Duodenal mucosa (tissue), 2 donors: Measurements from ENCODE around the gene S1PR3.

Source experiments
- H3K27ac ChIP-seq: one replicate; pipeline ENCODE4 v1.7.0; 2013; ENCODE audit warnings: low read depth, low read length
- H3K27me3 ChIP-seq, 2 donors: one replicate each; pipeline ENCODE4 v1.7.0; 2013; ENCODE audit warnings: low read length in 2 of 2, control low read depth in 1 of 2; ENCODE audit not compliant: insufficient read depth in 2 of 2, control insufficient read depth in 1 of 2
- H3K36me3 ChIP-seq, 2 donors: one replicate each; pipeline ENCODE4 v1.7.0; 2013; ENCODE audit warnings: low read length in 2 of 2, control low read depth in 1 of 2; ENCODE audit not compliant: insufficient read depth in 2 of 2, control insufficient read depth in 1 of 2
- H3K4me1 ChIP-seq, 2 donors: one replicate each; pipeline ENCODE4 v1.7.0; 2013; ENCODE audit warnings: low read length in 2 of 2, control low read depth in 1 of 2; ENCODE audit not compliant: insufficient read depth in 2 of 2, control insufficient read depth in 1 of 2
- H3K4me3 ChIP-seq, 2 donors: one replicate each; pipeline ENCODE4 v1.7.0; 2013; ENCODE audit warnings: low read length in 2 of 2, low read depth in 1 of 2
- H3K9ac ChIP-seq, 2 donors: one replicate each; pipeline ENCODE4 v1.7.0; 2013; ENCODE audit warnings: low read length in 2 of 2, low read depth in 1 of 2
- H3K9me3 ChIP-seq, 2 donors: one replicate each; pipeline ENCODE4 v1.7.0; 2013; ENCODE audit warnings: low read length in 2 of 2, control low read depth in 1 of 2; ENCODE audit not compliant: control insufficient read depth in 1 of 2

S1PR3 gene

DNA sequence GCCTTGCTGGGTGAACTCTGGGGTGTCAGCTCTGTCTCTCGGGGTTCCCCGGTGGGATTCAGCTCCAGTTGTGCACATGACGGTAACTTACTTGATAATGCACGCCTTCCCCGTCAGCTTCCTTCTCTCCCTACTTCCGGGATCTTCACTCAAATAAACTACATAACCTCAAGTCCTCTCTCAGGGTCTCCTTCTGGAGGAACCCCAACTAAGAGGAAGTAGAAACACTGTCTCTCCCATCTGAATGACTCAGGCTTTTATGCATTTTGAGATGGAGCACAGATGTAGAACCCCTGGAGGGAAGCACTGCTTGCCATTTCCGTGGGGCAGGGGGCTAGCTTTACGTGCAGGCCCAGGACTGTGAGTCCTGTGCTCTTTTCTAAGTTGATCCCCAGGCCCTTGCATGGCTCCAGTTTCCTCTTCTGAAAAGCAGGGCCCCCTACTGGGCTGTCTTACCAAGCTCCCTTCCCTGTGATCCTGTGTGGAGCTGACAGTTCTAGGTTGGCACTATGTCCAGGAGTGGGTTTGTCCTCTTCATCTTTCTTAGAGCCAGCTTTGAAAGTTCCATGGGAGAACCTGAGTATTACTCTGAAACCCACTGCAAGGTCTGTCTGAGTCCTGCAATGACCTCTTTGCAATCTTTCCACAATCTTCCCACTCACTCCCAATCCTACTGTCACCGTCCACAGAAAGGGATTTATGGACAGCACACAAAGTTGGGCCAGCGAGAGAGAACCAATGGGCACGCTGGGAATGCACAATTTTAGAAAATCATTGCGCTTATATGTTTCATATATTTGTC is 17.7 kb downstream of the S1PR3 start:
- H3K4me1 ChIP-seq, result no peaks in the 10 kb centered on the region

DNA sequence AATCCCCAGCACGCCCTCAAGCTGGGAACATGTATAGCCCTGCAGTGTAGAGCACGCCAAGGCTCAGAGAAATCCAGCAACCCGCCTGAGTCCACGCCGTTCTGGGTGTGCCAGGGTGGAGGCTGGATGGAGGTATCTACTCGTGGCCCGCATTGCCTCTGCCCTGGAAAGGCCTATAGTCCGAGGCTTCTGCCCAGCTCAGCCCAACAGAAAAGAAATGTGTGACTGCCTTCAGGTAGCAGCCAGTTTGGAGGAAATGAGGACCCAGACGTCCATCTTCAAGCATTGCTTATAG is 18.2 kb downstream of the S1PR3 start:
- H3K4me3 ChIP-seq, result no peak overlapping the region
- H3K27me3 ChIP-seq, result no peaks in the 10 kb centered on the region
- H3K27ac ChIP-seq, result no peak overlapping the region
- H3K9me3 ChIP-seq, result no peaks in the 10 kb centered on the region
- no peak overlapping the region for H3K9ac ChIP-seq
- no peaks in the 10 kb centered on the region for H3K4me1 ChIP-seq
- no peaks in the 10 kb centered on the region for H3K36me3 ChIP-seq

More for the DNA sequence above, 17.7 kb downstream of the S1PR3 start:
- H3K4me3 ChIP-seq, result no peak overlapping the region
- H3K27me3 ChIP-seq, result no peaks in the 10 kb centered on the region
- no peak overlapping the region for H3K27ac ChIP-seq
- H3K9ac ChIP-seq, result no peak overlapping the region
- H3K36me3 ChIP-seq, result no peaks in the 10 kb centered on the region
- no peaks in the 10 kb centered on the region for H3K9me3 ChIP-seq

DNA sequence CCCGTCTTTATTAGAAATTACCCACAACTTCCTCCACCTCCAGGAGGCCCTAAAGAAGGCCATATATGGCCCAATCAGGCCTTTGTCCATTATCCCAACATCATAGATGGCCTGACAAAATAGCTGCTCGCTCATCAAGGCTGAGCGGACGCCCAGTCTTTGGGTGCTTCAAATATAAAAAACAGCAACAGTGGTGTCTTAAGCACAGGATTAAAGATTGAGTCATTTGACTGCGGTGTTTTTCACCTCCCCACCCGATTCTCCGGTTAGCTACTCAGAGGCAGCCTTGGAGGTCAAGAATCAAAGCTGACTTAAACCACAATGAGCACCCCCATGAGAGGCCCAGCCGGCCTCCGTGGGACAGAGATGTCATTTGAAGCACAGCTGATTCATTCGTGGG is 18.8 kb downstream of the S1PR3 start:
- Histone ChIP-seq H3K27ac (no peak overlapping the region), H3K36me3 (no peaks in the 10 kb centered on the region), H3K4me1 (no peaks in the 10 kb centered on the region), H3K27me3 (no peaks in the 10 kb centered on the region), H3K9ac (no peak overlapping the region), H3K9me3 (no peaks in the 10 kb centered on the region), H3K4me3 (no peak overlapping the region)

DNA sequence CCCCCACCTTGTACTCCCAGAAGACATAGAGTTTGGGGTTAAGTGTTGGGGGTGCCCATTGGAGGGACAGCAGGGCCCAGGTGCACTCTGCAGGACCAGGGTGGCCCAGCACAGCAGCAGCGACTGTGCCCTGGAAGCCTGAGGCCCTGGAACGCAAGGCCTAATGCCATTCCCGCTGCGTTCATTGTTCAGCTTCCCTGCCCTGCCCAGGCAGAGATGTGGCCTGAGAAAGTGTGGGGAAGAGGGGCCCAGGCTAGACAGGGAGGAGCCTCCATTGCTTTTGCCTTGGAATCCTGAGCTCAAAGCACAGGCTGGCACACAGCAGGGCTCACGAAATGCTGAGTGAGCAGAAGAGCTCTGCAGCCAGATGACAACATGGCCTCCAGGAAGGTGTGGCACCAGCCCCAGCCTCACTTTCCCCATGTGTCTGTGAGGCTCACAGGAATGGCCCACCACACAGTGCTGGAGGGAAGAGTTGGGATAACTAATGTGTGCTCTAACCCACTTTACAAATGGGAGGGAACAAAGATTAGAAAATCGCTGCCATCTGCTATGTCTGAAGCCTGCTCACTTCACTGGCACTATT is 19.4 kb downstream of the S1PR3 start:
- Histone ChIP-seq H3K4me3 (no peak overlapping the region), H3K4me1 (no peaks in the 10 kb centered on the region), H3K9ac (no peak overlapping the region), H3K27ac (no peak overlapping the region), H3K27me3 (no peaks in the 10 kb centered on the region), H3K36me3 (no peaks in the 10 kb centered on the region), H3K9me3 (no peaks in the 10 kb centered on the region)

- H3K27ac ChIP-seq, result no peak overlapping the region
- H3K4me3 ChIP-seq, result no peak overlapping the region
- no peaks in the 10 kb centered on the region for H3K9me3 ChIP-seq
- H3K4me1 ChIP-seq, result no peaks in the 10 kb centered on the region
- no peak overlapping the region for H3K9ac ChIP-seq
- H3K36me3 ChIP-seq, result no peaks in the 10 kb centered on the region
- no peaks in the 10 kb centered on the region for H3K27me3 ChIP-seq
Measured at GRCh38 chr9:89011683-89012082, 20.4 kb downstream of the S1PR3 start.

GRCh38 chr9:89012294-89013042 is 21.2 kb downstream of the S1PR3 start:
- H3K36me3 ChIP-seq, result no peaks in the 10 kb centered on the region
- no peak overlapping the region for H3K27ac ChIP-seq
- H3K4me3 ChIP-seq, result no peak overlapping the region
- no peaks in the 10 kb centered on the region for H3K9me3 ChIP-seq
- no peaks in the 10 kb centered on the region for H3K4me1 ChIP-seq
- no peaks in the 10 kb centered on the region for H3K27me3 ChIP-seq
- H3K9ac ChIP-seq, result no peak overlapping the region

GRCh38 chr9:89013660-89014059 is 22.4 kb downstream of the S1PR3 start:
- H3K9me3 ChIP-seq, result no peaks in the 10 kb centered on the region
- H3K4me3 ChIP-seq, result no peak overlapping the region
- H3K4me1 ChIP-seq, result no peaks in the 10 kb centered on the region
- H3K36me3 ChIP-seq, result no peaks in the 10 kb centered on the region
- no peak overlapping the region for H3K27ac ChIP-seq
- no peak overlapping the region for H3K9ac ChIP-seq
- H3K27me3 ChIP-seq, result no peaks in the 10 kb centered on the region

GRCh38 chr9:89014153-89014552 is 22.9 kb downstream of the S1PR3 start:
- no peak overlapping the region for H3K4me3 ChIP-seq
- no peaks in the 10 kb centered on the region for H3K27me3 ChIP-seq
- H3K36me3 ChIP-seq, result no peaks in the 10 kb centered on the region
- H3K9ac ChIP-seq, result no peak overlapping the region
- H3K4me1 ChIP-seq, result no peaks in the 10 kb centered on the region
- no peak overlapping the region for H3K27ac ChIP-seq
- no peaks in the 10 kb centered on the region for H3K9me3 ChIP-seq

GRCh38 chr9:89015336-89015735 is 24.1 kb downstream of the S1PR3 start:
- no peaks in the 10 kb centered on the region for H3K36me3 ChIP-seq
- no peaks in the 10 kb centered on the region for H3K4me1 ChIP-seq
- no peak overlapping the region for H3K4me3 ChIP-seq
- no peak overlapping the region for H3K9ac ChIP-seq
- H3K27ac ChIP-seq, result no peak overlapping the region
- H3K9me3 ChIP-seq, result no peaks in the 10 kb centered on the region
- no peaks in the 10 kb centered on the region for H3K27me3 ChIP-seq

GRCh38 chr9:89020754-89021153 is 29.5 kb downstream of the S1PR3 start:
- Histone ChIP-seq H3K9ac (no peak overlapping the region), H3K9me3 (no peaks in the 10 kb centered on the region), H3K36me3 (no peaks in the 10 kb centered on the region), H3K4me1 (peaks cover 0 to 6% of the 10 kb centered on the region in 2 donors), H3K27me3 (no peaks in the 10 kb centered on the region), H3K4me3 (no peak overlapping the region), H3K27ac (no peak overlapping the region)
